IPS-11a (cell line): Measurements from ENCODE around the gene RAB15.
"Not testable (repeated sequence)": the region's sequence is repeated elsewhere in the genome, so short reads cannot be mapped to it uniquely, and the experiment has no call there.

Experiments used
- H3K4me3 ChIP-seq: one replicate; pipeline ENCODE4 v1.5.1; 2013; ENCODE audit warnings: low read depth, low read length, control low read depth

The RAB15 gene

DNA sequence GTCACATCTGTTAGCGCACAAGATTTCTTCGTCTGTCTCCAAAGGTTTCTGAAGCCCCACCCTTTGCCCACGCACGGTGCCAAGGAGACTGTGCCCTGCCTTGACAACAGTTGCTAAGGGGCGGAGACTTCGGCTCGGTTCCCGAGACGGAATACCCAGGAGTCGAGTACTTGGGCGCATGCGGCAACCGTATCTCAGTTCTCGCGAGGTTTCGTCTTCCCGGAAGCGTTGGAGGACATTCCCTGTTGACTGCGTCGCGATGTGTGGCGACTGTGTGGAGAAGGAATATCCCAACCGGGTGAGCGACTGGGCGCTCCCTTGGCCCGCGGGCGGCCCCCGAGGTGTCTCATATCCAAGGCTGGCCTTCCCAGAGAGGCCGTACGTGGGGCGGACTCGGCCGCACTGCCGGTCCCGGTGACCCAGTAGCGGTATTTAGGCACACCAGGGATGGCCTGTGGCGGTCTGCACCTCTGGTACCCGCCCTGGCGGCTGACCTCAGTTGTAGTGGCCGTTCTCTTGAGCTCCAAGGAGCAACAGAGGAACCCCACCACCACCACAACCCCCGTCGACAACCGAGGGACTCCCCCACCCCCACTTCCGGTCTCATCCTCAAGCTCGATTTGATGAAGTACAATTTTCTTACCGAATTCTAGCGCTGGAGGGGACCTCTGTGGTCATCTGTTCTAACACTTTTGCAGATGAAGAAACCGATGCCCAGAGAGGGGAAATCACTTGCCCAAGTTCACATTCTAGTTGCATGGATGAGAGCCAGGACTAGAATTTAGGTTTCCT, 57.7 kb downstream of the RAB15 start, which contains the start of gene CHURC1:
Gene CHURC1, plus strand, starts transcription at position 219 of the 792 bp plus-strand sequence. Its CDS starts 41 bp downstream, at position 260.
- H3K4me3 ChIP-seq: peak within 1 kb of the TSS; percentile 95

DNA sequence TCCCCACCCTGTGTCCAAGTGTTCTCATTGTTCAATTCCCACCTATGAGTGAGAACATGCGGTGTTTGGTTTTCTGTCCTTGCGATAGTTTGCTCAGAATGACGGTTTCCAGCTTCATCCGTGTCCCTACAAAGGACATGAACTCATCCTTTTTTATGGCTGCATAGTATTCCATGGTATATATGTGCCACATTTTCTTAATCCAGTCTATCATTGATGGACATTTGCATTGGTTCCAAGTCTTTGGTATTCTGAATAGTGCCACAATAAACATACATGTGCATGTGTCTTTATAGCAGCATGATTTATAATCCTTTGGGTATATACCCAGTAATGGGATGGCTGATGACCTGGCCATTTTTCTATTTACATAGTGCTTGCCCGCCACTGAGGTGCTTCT, 58.7 kb downstream of the RAB15 start:
- H3K4me3 ChIP-seq: not testable (repeated sequence)

DNA sequence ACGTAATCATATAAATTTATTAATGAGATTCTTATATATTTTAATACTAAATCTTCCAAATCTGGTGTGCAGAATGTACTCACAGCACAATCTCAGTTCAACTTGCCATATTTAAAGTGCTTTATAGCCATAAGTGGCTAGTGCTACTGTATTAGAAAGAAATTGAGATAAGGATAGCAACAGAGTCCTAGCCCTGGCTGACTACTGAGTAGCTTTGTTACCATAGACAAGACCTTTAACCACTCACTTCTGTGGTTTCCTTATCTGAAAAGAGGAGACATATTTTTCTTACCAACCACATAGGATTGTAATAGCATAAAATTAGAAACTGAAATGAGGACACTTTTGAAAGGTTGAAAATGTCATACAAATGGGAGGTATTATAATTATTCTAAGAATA, 59.9 kb downstream of the RAB15 start:
- H3K4me3 ChIP-seq: no peak overlapping the region

DNA sequence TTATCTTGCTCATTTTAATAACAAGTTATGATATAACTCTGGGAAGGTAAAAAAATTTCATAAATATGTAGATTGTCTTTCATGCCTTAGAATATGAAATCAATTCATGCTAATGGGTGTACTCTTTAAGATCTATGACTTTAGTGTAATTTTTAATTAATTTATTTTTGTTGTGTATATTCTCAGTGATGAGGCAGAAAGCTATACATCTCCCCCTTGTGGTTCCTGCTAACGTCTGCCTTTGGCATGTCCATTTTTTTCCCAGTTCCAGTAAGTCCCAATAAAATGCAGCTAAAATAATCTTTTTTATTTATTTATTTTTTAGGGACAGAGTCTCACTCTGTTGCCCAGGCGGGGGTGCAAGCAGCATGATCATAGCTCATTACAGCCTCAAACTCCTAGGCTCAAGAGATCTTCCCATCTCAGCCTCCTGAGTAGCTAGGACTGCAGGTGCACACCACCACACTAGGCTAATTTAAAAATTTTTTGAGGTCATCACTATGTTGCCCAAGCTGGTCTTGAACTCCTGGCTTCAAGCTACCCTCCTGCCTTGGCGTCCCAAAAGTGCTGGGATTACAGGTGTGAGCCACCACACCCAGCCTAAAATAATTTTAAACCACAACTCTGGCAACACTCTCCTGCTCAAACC, 61.2 kb downstream of the RAB15 start:
- no peak overlapping the region for H3K4me3 ChIP-seq

DNA sequence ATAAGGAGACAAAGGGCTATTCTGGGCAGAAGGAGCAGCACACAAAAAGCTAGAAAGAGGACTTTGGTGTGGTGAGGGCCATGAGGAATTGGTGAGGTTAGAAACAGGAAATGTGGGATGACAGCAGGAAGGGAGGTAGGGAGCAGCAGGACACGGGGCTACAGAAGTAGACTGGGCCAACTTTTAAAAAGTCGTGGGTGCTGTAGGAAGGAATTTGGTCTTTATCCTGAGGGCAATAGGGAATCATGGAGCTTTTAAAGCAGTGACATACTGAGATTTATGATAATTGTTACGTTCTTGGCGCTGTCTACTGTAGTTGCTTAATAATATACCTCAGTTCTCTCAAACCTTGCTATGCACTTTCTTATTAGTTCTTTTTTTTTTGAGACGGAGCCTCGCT, 66.1 kb downstream of the RAB15 start:
- no peak overlapping the region for H3K4me3 ChIP-seq

DNA sequence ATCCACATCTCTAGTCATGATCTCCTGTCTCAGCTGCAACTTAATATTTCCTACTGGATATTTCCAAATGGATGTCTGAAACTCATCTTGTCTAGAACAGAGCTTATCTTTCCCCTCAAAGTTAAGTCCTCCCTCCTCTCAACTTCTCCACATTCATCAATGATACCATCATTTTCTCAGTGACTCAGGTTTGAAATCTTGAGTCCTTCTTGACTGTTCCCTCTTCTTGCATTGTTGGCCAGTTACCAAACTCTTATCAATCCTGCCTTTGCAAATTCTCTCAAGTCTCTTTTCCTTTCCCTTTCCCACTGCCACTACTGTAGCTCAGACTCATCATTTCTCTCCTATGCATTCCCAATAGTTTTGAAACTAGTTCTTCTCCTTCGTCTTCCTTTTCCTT, 72.2 kb downstream of the RAB15 start:
- H3K4me3 ChIP-seq: no peak overlapping the region
